ENCODE data around the gene PLA2G12B. TPM values are rescaled to one million over a fixed set of nuclear protein-coding genes. Genes with fewer than 3 reads are reported as not detected.

The PLA2G12B gene
- total RNA-seq, 1 donor from 2014 or later = not detected

DNA sequence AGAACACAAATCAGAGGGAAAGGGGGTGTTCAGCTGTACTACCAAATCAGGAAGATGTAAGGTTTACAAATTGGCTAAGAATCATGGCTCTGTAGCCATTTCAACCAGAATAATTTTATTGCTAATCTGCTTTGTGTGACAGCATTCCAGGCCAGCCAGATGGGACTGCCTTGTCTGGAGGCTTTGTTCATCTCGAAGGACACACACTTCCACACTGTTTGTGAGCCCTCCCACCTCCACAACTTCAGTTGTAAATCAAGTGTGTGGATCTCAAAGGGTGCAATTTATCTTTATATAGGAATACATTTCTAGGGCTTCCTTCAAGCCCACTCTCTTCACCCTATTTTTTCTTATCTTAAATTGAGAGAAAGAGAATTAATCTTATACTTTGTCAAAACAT is 68.0 kb downstream of the PLA2G12B start:
- no peak for DNase-seq (ENCODE audit: low read depth, low spot score)
- no peak overlapping the region for H3K27ac Mint-ChIP-seq (ENCODE audit: unreplicated experiment)
- TF ChIP-seq, protein P1, sequence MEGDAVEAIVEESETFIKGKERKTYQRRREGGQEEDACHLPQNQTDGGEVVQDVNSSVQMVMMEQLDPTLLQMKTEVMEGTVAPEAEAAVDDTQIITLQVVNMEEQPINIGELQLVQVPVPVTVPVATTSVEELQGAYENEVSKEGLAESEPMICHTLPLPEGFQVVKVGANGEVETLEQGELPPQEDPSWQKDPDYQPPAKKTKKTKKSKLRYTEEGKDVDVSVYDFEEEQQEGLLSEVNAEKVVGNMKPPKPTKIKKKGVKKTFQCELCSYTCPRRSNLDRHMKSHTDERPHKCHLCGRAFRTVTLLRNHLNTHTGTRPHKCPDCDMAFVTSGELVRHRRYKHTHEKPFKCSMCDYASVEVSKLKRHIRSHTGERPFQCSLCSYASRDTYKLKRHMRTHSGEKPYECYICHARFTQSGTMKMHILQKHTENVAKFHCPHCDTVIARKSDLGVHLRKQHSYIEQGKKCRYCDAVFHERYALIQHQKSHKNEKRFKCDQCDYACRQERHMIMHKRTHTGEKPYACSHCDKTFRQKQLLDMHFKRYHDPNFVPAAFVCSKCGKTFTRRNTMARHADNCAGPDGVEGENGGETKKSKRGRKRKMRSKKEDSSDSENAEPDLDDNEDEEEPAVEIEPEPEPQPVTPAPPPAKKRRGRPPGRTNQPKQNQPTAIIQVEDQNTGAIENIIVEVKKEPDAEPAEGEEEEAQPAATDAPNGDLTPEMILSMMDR (conservative IDR thresholded peaks at IDR 0.05) = no peak
- H3K4me3 Mint-ChIP-seq = no peak overlapping the region
- H3K27me3 Mint-ChIP-seq (ENCODE audit: low read depth) = no peaks in the 10 kb centered on the region
- H3K36me3 Mint-ChIP-seq (ENCODE audit: low read depth) = peaks cover 12% of the 10 kb centered on the region
- peaks cover 2% of the 10 kb centered on the region for H3K9me3 Mint-ChIP-seq
- peaks cover 21% of the 10 kb centered on the region for H3K4me1 Mint-ChIP-seq

DNA sequence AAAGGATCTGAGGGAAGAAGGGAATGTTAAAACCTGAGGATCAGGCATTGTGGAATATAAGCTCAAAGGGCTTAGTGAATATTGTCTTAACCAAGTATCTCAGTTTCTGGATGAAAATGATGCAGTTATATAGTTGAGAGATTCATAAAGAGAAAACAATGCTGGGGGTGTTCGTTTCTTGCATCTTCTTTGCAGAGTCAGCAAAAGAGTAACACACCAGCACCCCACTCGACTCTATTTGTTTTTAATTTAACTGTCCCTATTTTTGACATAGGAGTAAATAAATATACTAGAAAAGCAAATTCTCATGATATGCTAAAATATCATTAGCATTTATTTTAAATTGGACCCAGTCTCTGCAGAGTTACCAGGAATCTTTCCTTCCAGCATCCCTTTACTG is 68.7 kb downstream of the PLA2G12B start:
- Mint-ChIP-seq H3K27me3 (ENCODE audit: low read depth) (no peaks in the 10 kb centered on the region), H3K4me3 (no peak overlapping the region), H3K9me3 (peaks cover 2% of the 10 kb centered on the region), H3K36me3 (ENCODE audit: low read depth) (peaks cover 12% of the 10 kb centered on the region), H3K27ac (ENCODE audit: unreplicated experiment) (no peak overlapping the region), H3K4me1 (peaks cover 21% of the 10 kb centered on the region)
- TF ChIP-seq, protein P1 (conservative IDR thresholded peaks at IDR 0.05) = no peak
- no peak for DNase-seq (ENCODE audit: low read depth, low spot score)

Other genes starting within 250 kb of the PLA2G12B start
- 0.09 TPM in 1 of 2 replicates, not detected in the other for gene OIT3, start 61.1 kb downstream of the PLA2G12B start, total RNA-seq
- 32.2 and 36.0 TPM in 2 replicates for gene P4HA1, start 142.1 kb upstream of the PLA2G12B start, total RNA-seq
- gene NUDT13, start 155.6 kb upstream of the PLA2G12B start, total RNA-seq = 3.4 and 4.6 TPM in 2 replicates
- gene ECD, start 213.2 kb upstream of the PLA2G12B start, total RNA-seq = 29.1 and 29.3 TPM in 2 replicates
- gene FAM149B1, start 213.3 kb upstream of the PLA2G12B start, total RNA-seq = 26.8 and 27.2 TPM in 2 replicates

Measured in neural crest cell (in vitro differentiated cells).